MCF 10A (cell line): ENCODE measurements around the gene MELTF. TPM values are rescaled to one million over a fixed set of nuclear protein-coding genes. Genes with fewer than 3 reads are reported as not detected.

ENCODE experiments used
- BruUV-seq: library from RNA; stranded (reverse); fragments of 400-500 nt; replicated peaks from 2 replicates; lab custom pipeline; 2021; lab: Mats Ljungman, UMichigan
- CTCF ChIA-PET: fragments of 300-600 bp; sonication (Branson Sonifier 250); formaldehyde crosslinking; extraction: SDS; loops from one replicate; lab custom pipeline; 2021; ENCODE audit warnings: antibody characterized with exemption, inconsistent platforms; lab: Yijun Ruan, JAX
- POLR2A ChIA-PET: fragments of 300-600, 350-650 bp; sonication (Branson Sonifier 250); formaldehyde crosslinking; extraction: SDS; loops from one replicate; lab custom pipeline; 2020; ENCODE audit warnings: antibody characterized with exemption, inconsistent platforms; lab: Yijun Ruan, JAX
- DNase-seq: peaks from one replicate; pipeline ENCODE4 v3.0.0-alpha.2; 2018; ENCODE audit not compliant: unreplicated experiment
- H3K27ac Mint-ChIP-seq: one replicate; pipeline ENCODE4 v1.8.0; 2022; ENCODE audit warnings: mild to moderate bottlenecking, low read depth, mixed read lengths; ENCODE audit not compliant: unreplicated experiment
- H3K27me3 Mint-ChIP-seq: one replicate; pipeline ENCODE4 v1.8.0; 2022; ENCODE audit warnings: mixed read lengths; ENCODE audit not compliant: insufficient read depth, unreplicated experiment
- H3K36me3 Mint-ChIP-seq: one replicate; pipeline ENCODE4 v1.8.0; 2022; ENCODE audit warnings: mild to moderate bottlenecking, moderate library complexity, mixed read lengths; ENCODE audit not compliant: insufficient read depth, unreplicated experiment
- H3K4me1 Mint-ChIP-seq: one replicate; pipeline ENCODE4 v1.8.0; 2022; ENCODE audit warnings: mixed read lengths; ENCODE audit not compliant: insufficient read depth, unreplicated experiment
- H3K4me3 Mint-ChIP-seq: one replicate; pipeline ENCODE4 v1.8.0; 2022; ENCODE audit warnings: mild to moderate bottlenecking, moderate library complexity, mixed read lengths; ENCODE audit not compliant: unreplicated experiment
- H3K9me3 Mint-ChIP-seq: one replicate; pipeline ENCODE4 v1.8.0; 2022; ENCODE audit warnings: mixed read lengths; ENCODE audit not compliant: unreplicated experiment
- intact Hi-C: fragments of 100-400 bp; cut with micrococcal nuclease; formaldehyde crosslinking; loops from 2 replicates; pipeline ENCODE4 v1.14.1; 2022
- total RNA-seq: library from RNA; stranded (reverse); gene quantifications from 2 replicates; pipeline ENCODE4 v1.2.3, GENCODE V29; 2022
- TF ChIP-seq, protein P1 (sequence below): fragments of 200-600 bp; IDR thresholded peaks from one replicate; pipeline ENCODE4 v1.8.0; 2022; ENCODE audit warnings: antibody characterized with exemption, mild to moderate bottlenecking; ENCODE audit not compliant: unreplicated experiment

The MELTF gene
- total RNA-seq, 1 experiment from 2014 or later: 9.1 TPM

GRCh38 chr3:197017003-197017402 lies 12.6 kb downstream of the MELTF start:
- H3K27me3 Mint-ChIP-seq: no peaks in the 10 kb centered on the region
- H3K27ac Mint-ChIP-seq: no peak overlapping the region
- TF ChIP-seq, protein P1, sequence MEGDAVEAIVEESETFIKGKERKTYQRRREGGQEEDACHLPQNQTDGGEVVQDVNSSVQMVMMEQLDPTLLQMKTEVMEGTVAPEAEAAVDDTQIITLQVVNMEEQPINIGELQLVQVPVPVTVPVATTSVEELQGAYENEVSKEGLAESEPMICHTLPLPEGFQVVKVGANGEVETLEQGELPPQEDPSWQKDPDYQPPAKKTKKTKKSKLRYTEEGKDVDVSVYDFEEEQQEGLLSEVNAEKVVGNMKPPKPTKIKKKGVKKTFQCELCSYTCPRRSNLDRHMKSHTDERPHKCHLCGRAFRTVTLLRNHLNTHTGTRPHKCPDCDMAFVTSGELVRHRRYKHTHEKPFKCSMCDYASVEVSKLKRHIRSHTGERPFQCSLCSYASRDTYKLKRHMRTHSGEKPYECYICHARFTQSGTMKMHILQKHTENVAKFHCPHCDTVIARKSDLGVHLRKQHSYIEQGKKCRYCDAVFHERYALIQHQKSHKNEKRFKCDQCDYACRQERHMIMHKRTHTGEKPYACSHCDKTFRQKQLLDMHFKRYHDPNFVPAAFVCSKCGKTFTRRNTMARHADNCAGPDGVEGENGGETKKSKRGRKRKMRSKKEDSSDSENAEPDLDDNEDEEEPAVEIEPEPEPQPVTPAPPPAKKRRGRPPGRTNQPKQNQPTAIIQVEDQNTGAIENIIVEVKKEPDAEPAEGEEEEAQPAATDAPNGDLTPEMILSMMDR: no peak
- no TSS peak for BruUV-seq
- H3K4me1 Mint-ChIP-seq: no peaks in the 10 kb centered on the region
- no peaks in the 10 kb centered on the region for H3K36me3 Mint-ChIP-seq
- CTCF ChIA-PET: no interaction called here
- no peak for DNase-seq
- no peak overlapping the region for H3K4me3 Mint-ChIP-seq
- H3K9me3 Mint-ChIP-seq: no peaks in the 10 kb centered on the region
- POLR2A ChIA-PET: interaction anchor here (0.6 kb wide), 3 partner anchors 19 to 589 kb away, joined by 3 read pairs; no protein-coding TSS in a partner anchor
- intact Hi-C loops: no loop called here

- ChIA-PET CTCF (interaction anchor here (0.6 to 0.7 kb wide), 2 partner anchors 13 to 42 kb away, joined by 3 read pairs; partner anchors contain the start of gene MELTF), POLR2A (interaction anchor here (0.6 kb wide), 1 partner anchor 18 kb away, joined by 3 read pairs; no protein-coding TSS in a partner anchor)
- H3K4me3 Mint-ChIP-seq: no peak overlapping the region
- TF ChIP-seq, protein P1: no peak
- no peaks in the 10 kb centered on the region for H3K27me3 Mint-ChIP-seq
- intact Hi-C loops: no loop called here
- H3K9me3 Mint-ChIP-seq: no peaks in the 10 kb centered on the region
- no peak overlapping the region for H3K27ac Mint-ChIP-seq
- BruUV-seq: no TSS peak
- H3K36me3 Mint-ChIP-seq: no peaks in the 10 kb centered on the region
- H3K4me1 Mint-ChIP-seq: no peaks in the 10 kb centered on the region
- no peak for DNase-seq
Observed at GRCh38 chr3:197015790-197016736, 13.6 kb downstream of the MELTF start.

DNA sequence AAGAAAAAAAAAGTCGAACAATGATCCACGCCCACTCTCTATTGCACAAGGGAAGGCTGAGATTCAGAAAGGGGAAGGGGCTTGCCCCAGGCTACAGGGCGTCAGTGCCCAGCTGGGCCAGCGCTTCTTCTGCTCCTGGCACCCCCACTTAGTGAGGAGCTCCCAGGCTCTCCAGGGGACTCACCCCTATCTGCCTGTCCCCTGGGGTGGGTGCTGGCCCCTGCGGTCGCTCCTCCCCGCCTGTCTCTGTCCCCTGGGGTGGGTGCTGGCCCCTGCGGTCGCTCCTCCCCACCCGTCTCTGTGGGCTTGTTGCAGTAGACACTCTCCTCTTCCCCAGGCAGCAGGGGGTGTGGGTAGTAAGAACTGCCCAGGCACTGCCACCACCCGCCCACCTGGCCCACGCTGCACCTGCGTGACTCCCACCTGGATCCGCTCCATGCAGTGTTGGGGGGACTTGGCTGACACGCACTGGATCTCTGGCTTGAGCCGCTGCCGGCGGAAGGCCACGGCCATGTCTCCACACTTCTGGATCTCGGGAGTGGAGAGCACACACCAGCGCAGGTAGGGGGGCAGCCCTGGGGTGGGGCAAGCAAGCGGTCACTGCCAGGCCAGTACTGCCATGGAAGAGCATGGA lies 14.6 kb downstream of the MELTF start:
- TF ChIP-seq, protein P1: no peak
- ChIA-PET POLR2A (no interaction called here), CTCF (interaction anchor here (0.7 to 0.8 kb wide), 2 partner anchors 14 to 41 kb away, joined by 3 to 4 read pairs; no protein-coding TSS in a partner anchor)
- BruUV-seq: no TSS peak
- intact Hi-C loops: no loop called here
- no peak overlapping the region for H3K4me3 Mint-ChIP-seq
- H3K4me1 Mint-ChIP-seq: no peaks in the 10 kb centered on the region
- no peaks in the 10 kb centered on the region for H3K36me3 Mint-ChIP-seq
- DNase-seq: no peak
- H3K9me3 Mint-ChIP-seq: no peaks in the 10 kb centered on the region
- H3K27ac Mint-ChIP-seq: no peak overlapping the region
- H3K27me3 Mint-ChIP-seq: no peaks in the 10 kb centered on the region

- Mint-ChIP-seq H3K9me3 (no peaks in the 10 kb centered on the region), H3K36me3 (no peaks in the 10 kb centered on the region), H3K27ac (no peak overlapping the region), H3K4me3 (no peak overlapping the region), H3K4me1 (no peaks in the 10 kb centered on the region), H3K27me3 (no peaks in the 10 kb centered on the region)
- CTCF ChIA-PET: interaction anchor here (0.6 kb wide), 1 partner anchor 1168 kb away, joined by 5 read pairs; no protein-coding TSS in a partner anchor
- intact Hi-C loops: no loop called here
- no peak for DNase-seq
- no TSS peak for BruUV-seq
- TF ChIP-seq, protein P1: no peak
- POLR2A ChIA-PET: no interaction called here
Observed at GRCh38 chr3:197014024-197014423, 15.6 kb downstream of the MELTF start.
